A673 (cell line): ENCODE data around the gene NDUFV2. TPM values are rescaled to one million over a fixed set of nuclear protein-coding genes. Genes with fewer than 3 reads are reported as not detected.
"Not testable (repeated sequence)": the region's sequence is repeated elsewhere in the genome, so short reads cannot be mapped to it uniquely, and the experiment has no call there.

Source experiments
- BruUV-seq: library from RNA; stranded (reverse); fragments of 400-500 nt; replicated peaks from 2 replicates; lab custom pipeline; 2021; lab: Mats Ljungman, UMichigan
- CTCF ChIA-PET: fragments of 300-600 bp; sonication (Branson Sonifier 250); formaldehyde crosslinking; loops from one replicate; lab custom pipeline; 2022; ENCODE audit warnings: antibody characterized with exemption; lab: Charles Lee
- POLR2A ChIA-PET: fragments of 300-600 bp; sonication (Branson Sonifier 250); formaldehyde crosslinking; loops from one replicate; lab custom pipeline; 2022; ENCODE audit warnings: antibody characterized with exemption; ENCODE audit not compliant: low non-redundant PET; lab: Charles Lee
- DNase-seq: peaks from one replicate; pipeline ENCODE4 v3.0.0-alpha.2; 2015; ENCODE audit warnings: low spot score
- H3K27ac ChIP-seq: fragments of 200-600 bp; sonication (generic); 2 replicates; pipeline ENCODE4 v1.5.1; 2016; ENCODE audit warnings: mixed run types, low read depth, mild to moderate bottlenecking, mixed read lengths, antibody characterized with exemption, low read length; ENCODE audit not compliant: poor library complexity, severe bottlenecking
- H3K27me3 ChIP-seq: fragments of 200-600 bp; sonication (generic); replicated peaks from 2 replicates; pipeline ENCODE4 v1.6.1; 2017; ENCODE audit warnings: mixed run types, low read depth, mild to moderate bottlenecking, mixed read lengths, antibody characterized with exemption, low read length; ENCODE audit not compliant: insufficient read depth, poor library complexity
- H3K36me3 ChIP-seq: fragments of 200-600 bp; sonication (generic); 2 replicates; pipeline ENCODE4 v1.6.1; 2016; ENCODE audit warnings: mixed run types, mild to moderate bottlenecking, mixed read lengths, antibody characterized with exemption, low read length; ENCODE audit not compliant: insufficient read depth, poor library complexity, severe bottlenecking
- H3K4me1 ChIP-seq: fragments of 200-600 bp; sonication (generic); 2 replicates; pipeline ENCODE4 v1.6.1; 2017; ENCODE audit warnings: mixed run types, mild to moderate bottlenecking, mixed read lengths, antibody characterized with exemption, low read length; ENCODE audit not compliant: insufficient read depth, poor library complexity, severe bottlenecking
- H3K4me3 ChIP-seq: fragments of 200-600 bp; sonication (generic); 2 replicates; pipeline ENCODE4 v1.5.1; 2016; ENCODE audit warnings: low read depth, mixed run types, mild to moderate bottlenecking, mixed read lengths, low read length; ENCODE audit not compliant: poor library complexity, severe bottlenecking
- H3K9me3 ChIP-seq: fragments of 200-600 bp; sonication (generic); 2 replicates; pipeline ENCODE4 v1.6.1; 2016; ENCODE audit warnings: mixed run types, low read depth, mild to moderate bottlenecking, mixed read lengths, antibody characterized with exemption, low read length; ENCODE audit not compliant: poor library complexity, severe bottlenecking
- CTCF ChIP-seq: fragments of 300-800, 200-600 bp; sonication (generic); conservative IDR thresholded peaks from 2 replicates; pipeline ENCODE4 v1.5.1; 2017; ENCODE audit warnings: low read depth, mild to moderate bottlenecking, antibody characterized with exemption, low read length, moderate library complexity, mixed read lengths
- EZH2 ChIP-seq: fragments of 200-600 bp; sonication (generic); IDR thresholded peaks from 2 replicates; pipeline ENCODE4 v1.6.1; 2017; ENCODE audit warnings: borderline replicate concordance, low read depth, mild to moderate bottlenecking, mixed read lengths, antibody characterized with exemption, low read length; ENCODE audit not compliant: poor library complexity, severe bottlenecking
- intact Hi-C: fragments of 100-400 bp; cut with micrococcal nuclease; formaldehyde crosslinking; loops from one replicate; pipeline ENCODE4 v1.10.0; 2022; ENCODE audit not compliant: unreplicated experiment
- total RNA-seq: library from RNA; stranded (reverse); gene quantifications from 2 replicates; pipeline ENCODE4 v1.2.3, GENCODE V29; 2021

NDUFV2 gene
- total RNA-seq, 1 experiment from 2014 or later = 161 TPM

GRCh38 chr18:9087144-9087543, 15.4 kb upstream of the NDUFV2 start:
- Histone ChIP-seq H3K4me1 (no peaks in the 10 kb centered on the region), H3K27me3 (no peaks in the 10 kb centered on the region), H3K36me3 (no peaks in the 10 kb centered on the region), H3K4me3 (no peak overlapping the region), H3K27ac (no peak overlapping the region), H3K9me3 (no peaks in the 10 kb centered on the region)
- ChIA-PET CTCF (no interaction called here), POLR2A (no interaction called here)
- TF ChIP-seq CTCF (no peak), EZH2 (no peak)
- BruUV-seq = no TSS peak
- intact Hi-C loops = no loop called here
- DNase-seq = no peak

GRCh38 chr18:9088252-9088651, 14.2 kb upstream of the NDUFV2 start:
- BruUV-seq = no TSS peak
- TF ChIP-seq CTCF (no peak), EZH2 (no peak)
- CTCF ChIA-PET = no interaction called here
- H3K4me3 ChIP-seq = no peak overlapping the region
- no peaks in the 10 kb centered on the region for H3K36me3 ChIP-seq
- POLR2A ChIA-PET = no interaction called here
- no peak for DNase-seq
- no peaks in the 10 kb centered on the region for H3K27me3 ChIP-seq
- no peaks in the 10 kb centered on the region for H3K9me3 ChIP-seq
- H3K27ac ChIP-seq = no peak overlapping the region
- no peaks in the 10 kb centered on the region for H3K4me1 ChIP-seq
- intact Hi-C loops = no loop called here

- H3K4me1 ChIP-seq, POLR2A ChIA-PET, H3K9me3 ChIP-seq, intact Hi-C loops, BruUV-seq, H3K4me3 ChIP-seq, H3K27ac ChIP-seq, H3K36me3 ChIP-seq, H3K27me3 ChIP-seq, DNase-seq, CTCF ChIA-PET: not testable (repeated sequence)
These were observed 13.8 kb upstream of the NDUFV2 start for GRCh38 chr18:9088727-9089126.

GRCh38 chr18:9090578-9090977, 11.9 kb upstream of the NDUFV2 start:
- CTCF ChIA-PET = no interaction called here
- TF ChIP-seq EZH2 (no peak), CTCF (no peak)
- no TSS peak for BruUV-seq

More at GRCh38 chr18:9090578-9090977, 11.9 kb upstream of the NDUFV2 start:
- intact Hi-C loops = no loop called here
- Histone ChIP-seq H3K27ac (no peak overlapping the region), H3K9me3 (no peaks in the 10 kb centered on the region), H3K4me3 (no peak overlapping the region), H3K36me3 (no peaks in the 10 kb centered on the region), H3K27me3 (no peaks in the 10 kb centered on the region), H3K4me1 (no peaks in the 10 kb centered on the region)
- POLR2A ChIA-PET = no interaction called here
- no peak for DNase-seq
